Activated T-helper 1 cell treated with anti-CD3 and anti-CD28 coated beads, Interleukin-2, amount 50 U/mL, for 16 hours (primary cell): ENCODE data around the gene NCOA1.
"Not testable (repeated sequence)": the region's sequence is repeated elsewhere in the genome, so short reads cannot be mapped to it uniquely, and the experiment has no call there.

Source experiments
- DNase-seq, 2 donors: peaks; one replicate each; pipeline ENCODE4 v3.0.0-alpha.2; 2020; ENCODE audit warnings: low read depth in 1 of 2, low spot score in 1 of 2

Gene NCOA1

DNA sequence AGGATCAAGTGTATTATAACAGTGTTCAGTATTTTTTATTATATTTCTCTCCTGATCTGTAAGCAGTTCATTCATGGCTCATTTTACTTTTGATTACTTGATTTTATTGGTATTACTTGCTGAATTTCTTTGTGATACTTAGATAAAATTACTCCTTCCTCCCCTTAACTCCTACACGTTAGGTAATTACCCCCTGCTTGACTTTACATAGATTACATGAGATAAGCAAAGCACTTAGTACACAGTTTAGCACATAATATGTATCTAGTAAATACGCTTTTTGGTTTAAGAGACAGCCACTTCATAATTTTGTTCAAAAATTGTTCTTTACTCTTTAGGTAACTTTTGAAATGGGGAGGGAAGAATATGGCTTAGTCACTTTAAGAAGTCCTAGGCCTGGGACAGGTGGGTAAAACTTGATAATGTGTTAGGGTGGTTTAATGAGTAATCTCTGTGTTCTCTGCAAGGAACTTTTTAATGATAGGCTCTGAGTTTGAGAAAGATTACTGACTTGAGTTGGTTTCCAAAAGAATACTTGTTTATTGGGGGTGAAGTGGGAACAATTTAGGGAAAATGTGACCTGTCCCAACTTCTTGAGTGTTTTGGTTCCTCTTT is 80.9 kb downstream of the NCOA1 start:
- no peak for DNase-seq

DNA sequence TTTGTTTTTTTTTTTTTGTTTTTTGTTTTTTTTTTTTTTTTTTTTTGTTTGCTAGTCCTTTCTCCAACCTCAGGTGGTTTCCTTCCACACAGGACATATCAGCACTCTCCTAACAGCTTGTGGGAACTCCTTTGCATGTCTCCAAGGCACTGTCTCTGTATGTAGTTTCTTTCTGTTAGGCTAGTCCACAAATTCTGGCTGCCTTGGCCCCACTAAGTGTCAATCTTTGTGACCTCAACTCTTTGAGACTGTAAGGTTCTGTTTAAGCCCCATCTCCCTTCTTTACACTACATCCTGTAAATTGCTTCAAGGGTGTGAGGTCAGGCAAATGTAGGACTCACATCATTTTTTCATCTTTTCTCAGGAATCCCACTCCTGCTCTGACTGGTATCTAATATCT is 85.1 kb downstream of the NCOA1 start:
- DNase-seq: no peak

DNA sequence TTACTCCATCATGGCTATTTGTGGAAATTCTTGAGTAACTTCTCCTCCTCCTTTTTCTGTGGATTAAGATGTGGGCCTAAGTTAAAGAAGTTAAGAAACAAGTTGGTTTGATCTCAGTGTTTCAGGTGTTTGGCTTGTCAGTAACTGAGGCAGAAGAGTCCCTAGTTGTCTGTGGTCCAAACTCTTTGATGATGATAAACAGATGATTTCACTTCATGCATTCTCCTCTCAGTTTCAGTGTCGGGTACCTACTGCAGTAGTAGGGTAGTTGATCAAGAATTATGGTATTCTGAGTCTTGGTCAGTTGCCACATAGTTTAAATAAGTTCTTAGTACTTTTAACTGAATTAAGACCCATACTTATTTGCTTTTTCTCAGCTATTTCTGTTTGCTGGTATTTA is 85.6 kb downstream of the NCOA1 start:
- no peak for DNase-seq

DNA sequence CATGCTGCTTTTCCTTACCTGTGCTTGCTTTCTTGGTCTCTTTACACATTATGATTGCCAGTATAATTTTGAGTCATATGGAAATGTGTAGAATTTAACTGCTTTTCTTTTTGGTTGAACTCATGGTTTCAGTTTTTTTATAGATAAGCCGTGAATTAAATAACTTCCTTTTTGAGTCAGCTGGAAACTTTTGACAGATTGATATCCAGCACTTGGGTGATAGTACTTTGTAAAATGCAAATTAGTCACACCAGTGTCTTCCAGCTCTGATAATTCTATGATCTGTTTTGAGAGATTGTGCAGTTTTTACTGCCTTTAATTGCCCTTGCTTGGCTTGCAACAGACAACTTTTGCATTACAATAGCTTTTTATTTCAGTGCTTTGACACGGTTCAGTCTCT is 86.4 kb downstream of the NCOA1 start:
- DNase-seq: no peak

DNA sequence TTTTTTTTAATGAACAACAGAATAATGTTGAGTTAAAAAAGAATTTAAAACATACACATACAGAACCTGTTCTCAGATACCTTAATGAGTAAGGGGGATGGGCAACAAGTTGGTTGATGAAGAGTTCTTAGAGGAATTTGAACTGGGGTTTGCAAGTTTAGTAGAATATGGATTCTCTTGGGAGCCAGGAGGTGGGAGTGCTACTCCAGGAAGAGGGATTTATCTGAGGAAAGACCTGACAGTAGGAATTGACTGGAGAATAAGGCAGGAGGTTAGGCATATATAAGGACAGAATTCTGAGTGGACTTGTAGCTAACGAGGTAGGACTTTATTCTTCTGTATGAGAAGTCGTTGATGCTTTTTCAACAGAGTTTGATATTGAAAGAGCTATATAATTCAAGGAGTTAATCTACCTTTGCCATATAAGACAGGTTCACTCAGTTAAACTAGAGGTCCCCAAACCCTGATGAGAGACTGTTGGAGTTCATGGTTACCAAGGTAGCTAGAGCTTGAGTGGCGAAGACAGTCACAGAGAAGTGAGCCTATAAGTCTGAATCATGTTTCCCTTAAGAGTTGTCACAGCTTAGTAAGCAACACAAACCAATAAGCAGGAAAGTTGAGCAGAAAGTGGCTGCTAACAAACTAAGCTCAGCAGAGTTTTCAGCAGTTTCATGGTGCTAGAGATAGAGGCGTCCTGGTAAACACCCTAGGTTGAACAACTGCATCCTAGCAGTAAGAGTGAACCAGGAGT is 88.2 kb downstream of the NCOA1 start:
- DNase-seq: no peak

DNA sequence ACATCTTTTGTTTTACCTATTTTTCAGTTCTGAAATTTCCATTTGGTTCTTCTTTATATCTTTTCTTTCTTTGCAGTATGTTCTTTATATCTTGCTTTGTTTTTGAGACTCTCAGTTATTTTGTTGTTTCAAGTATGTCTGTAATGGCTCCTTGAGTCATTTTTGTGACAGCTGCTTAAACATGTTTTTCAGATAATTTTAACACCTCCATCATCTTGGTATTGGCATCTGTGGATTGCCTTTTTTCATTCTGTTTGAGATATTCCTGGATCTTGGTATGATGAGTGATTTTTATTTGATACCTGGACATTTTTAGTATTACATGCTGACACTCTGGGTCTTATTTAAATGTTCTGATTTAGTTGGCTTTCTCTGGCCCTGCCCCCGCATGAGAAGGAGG is 89.5 kb downstream of the NCOA1 start:
- no peak for DNase-seq

DNA sequence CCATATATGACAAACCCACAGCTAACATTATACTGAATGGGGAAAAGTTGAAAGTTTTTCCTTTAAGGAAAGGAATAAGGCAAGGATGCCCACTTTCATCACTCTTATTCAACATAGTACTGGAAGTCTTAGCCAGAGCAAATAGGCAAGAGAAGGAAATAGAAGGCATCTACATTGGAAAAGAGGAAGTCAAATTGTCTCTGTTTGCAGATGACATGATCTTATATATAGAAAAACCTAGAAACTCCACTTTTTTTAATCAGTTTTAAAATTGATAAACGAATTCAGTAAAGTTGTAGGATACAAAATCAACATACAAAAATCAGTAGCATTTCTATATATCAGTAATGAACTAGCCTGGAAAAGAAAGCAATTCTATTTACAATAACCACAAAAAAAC is 90.9 kb downstream of the NCOA1 start:
- not testable (repeated sequence) for DNase-seq

DNA sequence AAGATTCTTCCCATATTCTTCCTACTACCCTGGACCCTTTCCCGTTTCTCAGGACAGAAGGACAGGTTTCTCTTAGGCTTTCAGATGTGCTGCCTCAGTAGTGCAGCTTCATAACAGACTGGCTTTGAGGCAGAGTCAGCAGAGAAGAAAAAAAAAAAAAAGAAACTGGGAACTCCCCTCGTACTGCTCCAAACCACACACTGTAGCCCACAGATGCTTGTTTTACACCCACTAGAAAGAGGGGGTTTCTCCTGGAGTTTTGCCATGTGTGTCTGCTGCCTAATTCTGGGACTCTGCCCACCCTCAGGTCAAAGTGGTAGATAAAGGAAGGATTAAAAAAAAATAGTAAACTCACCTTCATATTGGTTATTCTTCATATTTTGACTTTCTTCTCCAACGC is 95.9 kb downstream of the NCOA1 start:
- no peak for DNase-seq

DNA sequence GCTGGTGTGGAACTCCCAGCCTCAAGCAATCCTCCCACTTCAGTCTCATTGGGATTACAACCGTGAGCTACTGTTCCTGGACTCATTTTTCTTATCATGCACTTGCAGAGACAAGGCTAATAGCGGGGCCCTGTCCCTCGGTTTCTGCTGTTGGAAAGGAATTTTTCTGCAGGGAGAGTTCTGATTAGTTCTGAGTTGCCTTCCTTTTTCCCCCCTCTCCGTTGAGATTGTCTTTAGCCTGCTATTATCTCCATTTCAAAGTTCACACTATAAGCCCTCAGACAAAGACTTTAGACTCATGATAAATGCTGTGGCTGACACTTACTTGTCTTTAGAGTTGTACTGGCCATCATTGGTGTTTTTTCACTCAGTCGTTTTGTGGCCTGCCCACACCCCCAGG is 97.2 kb downstream of the NCOA1 start:
- DNase-seq: no peak

DNA sequence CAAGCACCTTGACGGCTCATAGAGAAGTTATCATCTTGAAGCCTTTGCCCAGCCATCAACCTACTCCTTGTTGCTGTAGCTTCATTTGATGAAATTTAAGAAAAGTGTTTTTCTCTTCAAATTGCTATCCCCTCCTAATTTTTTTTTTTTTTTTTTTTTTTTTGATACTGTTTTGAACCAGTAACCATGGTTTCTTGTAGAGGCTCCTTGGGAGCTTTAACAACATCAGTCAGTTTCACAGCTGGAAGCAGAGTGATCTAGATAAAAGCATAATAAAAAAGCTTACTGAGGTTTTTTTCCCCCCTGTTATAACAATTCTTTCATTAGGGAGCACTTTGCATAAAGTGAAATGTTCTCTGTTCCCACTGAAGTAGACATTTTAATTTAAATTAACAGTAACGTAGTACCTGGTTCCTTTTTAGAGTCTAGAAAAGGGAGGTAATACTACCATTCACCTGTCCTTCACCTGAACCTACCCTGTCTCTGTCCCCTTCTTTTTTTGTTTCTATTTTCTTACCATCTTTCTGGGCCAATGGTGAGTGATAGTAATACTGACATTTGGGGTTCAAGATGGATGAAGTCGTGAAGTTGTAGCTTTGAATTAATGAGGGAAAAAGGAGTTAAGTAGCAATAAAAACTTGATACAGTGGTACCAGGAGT is 101.5 kb downstream of the NCOA1 start:
- no peak for DNase-seq

DNA sequence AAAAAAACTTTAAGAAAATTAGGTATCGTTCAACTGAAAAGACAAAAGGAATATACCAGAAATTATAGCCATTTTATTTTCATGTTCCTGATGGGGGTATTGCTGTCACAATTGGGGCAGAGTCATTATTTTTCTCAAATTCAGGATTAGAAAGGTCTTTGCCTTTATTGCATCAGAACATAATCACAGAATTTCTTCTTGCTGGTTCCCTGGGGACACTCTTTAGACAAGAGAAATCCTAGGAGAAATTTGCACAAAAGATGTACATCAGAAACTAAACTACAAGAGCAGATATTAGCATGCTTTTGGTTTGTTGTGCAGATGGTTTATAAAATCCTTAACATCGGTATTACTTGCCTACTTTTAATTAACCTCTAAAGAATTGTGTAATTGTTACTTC is 103.2 kb downstream of the NCOA1 start:
- DNase-seq: no peak

DNA sequence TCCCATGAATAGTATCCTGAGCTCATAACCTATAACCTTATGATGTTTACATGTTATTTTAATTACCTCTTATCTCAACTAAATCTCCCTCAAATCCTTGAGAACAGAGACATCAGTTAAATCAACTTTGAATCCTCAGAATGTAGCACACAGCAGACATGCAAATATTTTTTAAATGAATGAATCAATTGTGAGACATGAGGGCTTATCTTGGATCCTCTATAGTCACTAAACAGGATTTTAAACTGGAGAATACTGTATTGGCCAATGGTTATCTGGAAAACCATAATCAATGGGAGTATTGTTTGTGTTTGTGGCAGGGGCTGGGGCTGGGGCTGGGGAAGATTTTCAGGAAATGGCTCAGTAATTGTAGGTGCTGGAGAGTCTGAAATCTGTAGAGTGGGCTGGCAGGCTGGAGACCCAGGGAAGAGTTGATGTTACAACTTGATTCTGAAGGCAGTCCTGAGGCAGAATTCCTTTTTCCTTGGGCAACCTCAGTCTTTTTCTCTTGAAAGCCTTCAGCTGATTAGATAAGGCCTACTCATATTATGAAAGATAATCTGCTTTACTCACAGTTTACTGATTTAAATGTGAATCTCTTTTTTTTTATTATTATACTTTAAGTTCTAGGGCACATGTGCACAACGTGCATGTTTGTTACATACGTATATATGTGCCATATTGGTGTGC is 106.3 kb downstream of the NCOA1 start:
- no peak for DNase-seq

DNA sequence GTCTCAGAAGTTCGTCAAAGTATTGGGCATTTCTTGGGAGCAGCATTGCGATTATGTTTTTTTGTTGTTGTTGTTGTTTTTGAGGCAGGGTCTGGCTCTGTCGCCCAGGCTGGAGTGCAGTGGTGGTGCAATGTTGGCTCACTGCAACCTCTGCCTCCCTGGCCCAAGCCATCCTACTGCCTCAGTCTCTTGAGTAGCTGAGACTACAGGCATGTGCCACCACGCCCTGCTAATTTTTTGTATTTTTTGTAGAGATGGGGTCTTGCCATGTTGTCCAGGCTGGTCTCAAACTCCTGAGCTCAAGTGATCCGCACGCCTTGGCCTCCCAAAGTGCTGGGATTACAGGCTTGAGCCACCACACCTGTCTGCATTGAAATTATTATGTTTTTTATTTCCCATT is 109.1 kb downstream of the NCOA1 start:
- not testable (repeated sequence) for DNase-seq

DNA sequence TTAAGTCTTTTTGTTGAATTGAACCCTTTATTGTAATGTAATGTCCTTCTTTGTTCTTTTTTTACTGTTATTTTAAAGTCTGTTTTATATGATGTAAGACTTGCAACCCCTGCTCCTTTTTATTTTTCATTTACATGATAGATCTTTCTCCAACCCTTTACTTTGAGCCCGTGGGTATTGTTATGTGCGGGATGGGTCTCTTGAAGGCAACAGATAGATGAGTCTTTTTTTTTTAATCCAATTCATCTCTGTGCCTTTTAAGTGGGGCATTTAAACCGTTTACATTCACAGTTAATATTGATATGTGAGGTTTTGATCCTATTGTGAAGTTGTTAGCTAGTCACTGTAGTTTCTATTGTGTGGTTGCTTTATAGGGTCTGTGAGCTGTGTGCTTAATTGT is 120.6 kb downstream of the NCOA1 start:
- no peak for DNase-seq

DNA sequence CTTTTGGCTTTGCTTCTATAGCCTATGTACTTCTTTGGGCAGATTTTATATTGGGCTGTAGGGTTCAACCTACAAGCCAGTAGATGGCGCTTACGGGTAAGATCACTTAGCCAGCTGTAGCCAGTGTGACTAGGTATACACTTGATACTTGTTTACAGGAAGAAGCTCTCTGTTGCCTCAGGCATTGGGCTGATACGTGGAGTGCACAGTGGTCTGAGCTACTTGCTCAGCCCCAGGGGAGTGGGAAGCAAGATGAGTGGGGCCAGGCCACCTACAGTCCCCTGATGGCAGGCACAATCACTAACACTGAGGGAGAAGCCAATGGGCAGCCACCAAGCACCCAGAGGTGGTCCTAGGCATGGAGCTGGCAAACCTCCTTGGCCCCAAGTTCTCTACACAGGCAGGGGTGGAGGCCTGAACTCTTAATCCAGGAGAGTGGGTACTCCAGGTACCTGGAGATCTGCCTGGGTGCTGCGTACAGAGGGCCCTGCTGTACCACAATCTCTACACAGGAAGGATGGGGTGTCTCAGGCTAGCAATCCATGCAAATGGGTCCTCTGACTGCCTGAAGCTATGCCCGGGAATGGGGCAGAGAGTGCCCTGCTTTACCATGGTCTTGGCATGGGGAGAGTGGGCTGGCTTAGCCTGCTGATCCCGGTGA is 122.2 kb downstream of the NCOA1 start:
- DNase-seq: no peak

DNA sequence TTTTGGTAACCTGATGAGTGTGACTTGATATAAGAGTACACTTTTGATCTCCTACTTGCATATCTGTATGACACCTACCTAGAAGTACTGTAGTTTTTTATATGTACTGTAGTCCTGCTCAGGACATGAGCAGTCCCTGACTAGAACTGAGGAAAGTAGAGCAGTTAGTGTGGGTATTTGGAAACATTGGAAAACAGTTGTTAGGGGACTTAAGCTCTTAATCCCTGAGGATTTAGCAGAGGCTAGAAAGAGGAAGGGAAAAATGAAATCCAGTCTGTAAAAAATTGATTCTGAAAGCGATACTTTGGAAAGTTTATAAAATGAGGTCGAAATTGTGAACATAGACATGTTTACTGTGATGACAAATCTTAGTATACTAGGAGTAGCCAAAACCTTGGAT is 125.6 kb downstream of the NCOA1 start:
- no peak for DNase-seq

DNA sequence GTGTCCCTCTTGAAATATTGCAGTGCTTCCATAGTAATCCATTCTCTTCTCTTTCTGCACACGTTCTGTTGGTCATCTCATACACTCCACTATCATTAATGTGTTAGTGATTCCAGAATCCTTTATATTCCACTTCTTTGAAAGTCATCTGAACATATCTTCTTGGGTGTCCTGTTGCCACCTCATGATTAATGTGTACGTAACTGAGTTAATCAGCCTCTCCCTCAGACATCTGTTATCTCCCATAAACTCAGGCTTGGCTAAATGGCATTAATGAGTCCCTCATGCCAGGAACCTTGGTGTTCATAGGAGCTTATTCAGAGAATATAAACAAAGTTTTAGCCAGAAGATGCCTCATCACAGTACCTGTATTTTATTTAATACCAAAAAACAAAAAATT is 126.4 kb downstream of the NCOA1 start:
- DNase-seq: no peak

DNA sequence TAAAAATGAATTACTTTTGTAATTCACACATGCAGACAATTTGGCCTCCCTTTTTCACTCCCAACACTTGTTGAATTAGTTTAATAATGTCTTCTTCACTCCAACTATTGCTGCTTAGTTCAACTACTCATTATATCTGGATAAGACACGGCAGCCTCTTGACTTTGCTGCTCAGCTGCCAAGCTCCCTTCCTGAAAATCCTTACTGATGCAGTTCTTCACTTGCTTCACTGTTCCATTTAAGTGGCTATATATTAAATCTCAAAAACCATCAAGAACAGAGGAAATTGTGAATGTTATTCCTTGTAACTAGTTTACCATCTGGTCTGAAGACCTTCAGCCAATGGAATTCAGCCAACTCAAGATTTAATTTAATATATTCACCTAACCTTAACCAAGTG is 127.1 kb downstream of the NCOA1 start:
- DNase-seq: no peak

DNA sequence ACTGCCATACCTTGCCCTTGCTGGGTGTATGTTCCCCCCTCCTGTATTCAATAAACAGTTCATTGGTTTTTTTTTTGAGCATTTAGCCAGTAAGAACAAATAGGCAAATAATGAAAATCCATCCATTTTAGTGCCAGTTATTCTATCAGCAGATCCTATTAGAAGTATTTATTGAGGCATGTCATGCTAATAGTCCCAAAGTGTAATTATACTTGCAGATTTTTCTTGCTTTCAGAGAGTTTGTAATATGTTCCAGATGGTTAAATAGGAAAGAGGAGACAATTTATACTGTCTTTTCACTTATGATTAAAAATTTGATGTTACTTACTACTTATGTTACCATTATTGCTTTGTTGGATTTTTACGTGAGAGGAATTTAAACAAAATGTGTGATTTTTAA is 127.6 kb downstream of the NCOA1 start:
- no peak for DNase-seq

DNA sequence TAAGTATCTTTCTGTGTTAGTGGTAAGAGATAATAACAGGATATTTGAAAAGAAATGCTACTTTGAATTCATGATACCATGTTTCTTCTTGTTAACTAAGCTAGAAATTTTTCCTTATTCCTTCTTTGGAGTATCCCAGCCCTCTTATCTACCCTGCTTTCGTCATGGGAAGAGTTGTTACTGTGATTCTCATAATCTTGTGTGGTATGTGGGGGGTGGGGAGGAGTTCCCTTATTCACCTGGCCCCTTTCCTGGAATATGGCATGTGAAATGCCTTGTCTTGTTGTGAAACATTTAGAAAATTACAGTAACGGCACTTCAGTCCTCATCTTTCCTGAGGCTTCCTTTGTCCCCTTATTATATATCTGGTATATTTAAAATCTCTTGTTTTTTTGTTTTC is 129.9 kb downstream of the NCOA1 start:
- no peak for DNase-seq

DNA sequence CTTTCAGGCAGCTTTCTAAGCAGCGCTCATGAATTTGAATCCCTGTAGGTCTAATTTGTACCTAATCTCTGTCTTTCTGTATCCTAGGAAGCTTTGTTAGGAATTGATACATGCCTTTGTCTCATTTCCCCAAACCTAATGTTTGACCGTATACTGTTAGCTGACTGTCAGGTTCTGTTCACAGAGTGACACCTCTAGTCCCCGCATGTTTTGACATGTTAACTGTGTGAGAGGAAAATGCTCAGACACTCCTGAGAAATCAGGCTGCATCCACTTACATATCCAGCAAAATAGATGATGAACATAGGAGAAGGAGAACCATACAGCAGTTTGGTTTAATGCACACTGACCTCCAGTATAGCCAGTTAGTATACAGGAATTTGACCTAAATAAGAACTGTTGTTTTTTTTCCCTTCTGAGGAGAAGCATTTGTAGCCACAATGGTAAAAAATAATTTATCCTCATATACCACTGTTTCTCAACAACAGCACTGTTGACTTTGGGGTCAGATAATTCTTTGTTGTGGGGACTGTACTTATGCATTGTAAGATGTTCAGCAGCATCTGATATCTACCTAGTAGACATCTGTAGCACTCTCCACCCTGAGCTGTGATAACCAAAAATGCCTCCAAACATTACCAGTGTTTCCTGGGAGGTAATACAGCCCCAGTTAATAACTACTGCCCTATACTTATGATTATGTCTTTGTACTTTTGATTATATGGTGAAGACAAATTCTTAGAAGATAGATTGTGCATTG is 130.9 kb downstream of the NCOA1 start:
- DNase-seq: no peak
